NCI-H774 (cell line): ENCODE data around the gene RIN2.

Experiments
- DNase-seq: peaks from one replicate; lab custom pipeline; 2025; lab: John Stamatoyannopoulos, UW

RIN2 gene

DNA sequence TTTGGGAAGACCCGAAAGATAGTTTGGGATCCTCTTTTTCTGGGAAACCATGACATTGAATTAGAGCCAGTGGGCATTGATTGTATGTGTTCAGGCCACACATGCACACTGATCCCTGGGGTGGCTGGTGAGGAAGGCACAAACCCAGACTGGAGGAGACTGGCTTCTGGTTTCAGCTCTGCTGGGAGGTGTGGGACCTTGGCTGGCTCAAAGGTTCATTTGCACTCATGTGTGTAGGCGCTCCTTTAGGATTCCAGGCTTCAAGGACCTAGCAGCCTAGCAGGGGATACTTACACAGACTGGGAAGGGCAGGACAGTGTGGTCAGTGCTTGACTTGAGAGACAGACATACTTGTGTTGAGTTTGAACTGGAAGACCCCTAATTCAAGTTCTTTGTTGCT, 7.2 kb downstream of the RIN2 start:
- DNase-seq, result no peak

DNA sequence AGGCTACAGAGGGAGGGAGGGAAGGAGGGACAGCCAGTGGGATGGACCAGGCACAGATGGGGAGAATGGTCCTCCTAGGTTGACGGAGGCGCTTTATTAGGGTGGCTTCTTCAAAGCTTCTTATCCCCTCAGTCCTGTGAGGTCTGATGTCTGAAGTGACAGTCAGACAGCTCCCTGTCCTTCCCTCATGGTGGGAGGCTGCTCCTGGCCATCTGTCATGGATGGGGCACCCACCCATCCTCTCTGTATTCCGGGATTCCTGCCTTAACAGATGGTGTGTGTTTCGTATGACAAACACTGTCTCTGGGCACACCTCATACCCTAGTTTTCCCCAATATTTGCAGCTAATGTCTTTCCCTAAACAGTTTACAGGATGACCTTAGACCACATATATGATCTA, 7.9 kb downstream of the RIN2 start:
- DNase-seq, result no peak

DNA sequence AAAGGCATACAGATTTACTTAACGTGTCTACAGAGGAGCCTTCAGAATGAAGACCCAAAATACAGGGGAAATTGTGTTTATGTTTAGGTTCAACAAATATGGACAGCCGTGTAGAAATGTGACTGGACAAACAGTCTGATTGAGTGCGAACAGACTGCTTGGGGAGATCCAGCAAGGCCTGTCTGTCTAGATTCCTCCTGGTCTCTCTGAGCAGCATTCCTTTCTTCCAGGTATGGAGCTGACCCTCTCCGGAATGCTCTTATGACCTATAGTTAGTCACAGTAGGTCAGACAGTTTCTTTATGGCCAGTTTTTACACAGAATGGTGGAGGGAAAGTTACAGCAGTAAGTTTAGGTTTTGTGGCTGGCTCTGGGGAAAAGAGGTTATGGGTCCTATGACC, 9.0 kb downstream of the RIN2 start:
- no peak for DNase-seq

DNA sequence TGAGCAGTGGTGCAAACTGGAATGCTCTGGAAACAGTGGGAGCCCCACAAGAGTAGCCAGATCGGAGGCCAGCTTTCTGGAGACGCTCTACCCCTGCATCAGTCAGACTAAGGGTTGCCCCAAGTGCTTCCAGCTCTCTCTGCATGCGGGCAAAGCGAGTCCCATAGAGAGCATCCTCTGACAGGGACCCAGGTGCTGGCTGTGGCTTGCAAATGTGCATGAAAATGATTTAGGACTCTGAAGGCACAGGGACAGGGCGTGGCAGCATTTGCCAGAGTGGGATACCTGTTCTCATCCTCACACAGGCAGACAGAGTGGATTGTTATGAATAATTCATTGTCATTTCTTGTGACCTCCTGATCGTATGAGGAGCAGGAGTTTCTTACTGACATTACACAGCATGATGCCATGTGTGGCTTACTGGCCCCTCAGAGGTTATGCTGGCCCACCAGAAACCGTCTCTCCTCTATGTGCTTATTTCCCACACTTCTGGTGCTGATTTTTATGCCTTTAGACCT, 10.3 kb downstream of the RIN2 start:
- DNase-seq, result no peak

DNA sequence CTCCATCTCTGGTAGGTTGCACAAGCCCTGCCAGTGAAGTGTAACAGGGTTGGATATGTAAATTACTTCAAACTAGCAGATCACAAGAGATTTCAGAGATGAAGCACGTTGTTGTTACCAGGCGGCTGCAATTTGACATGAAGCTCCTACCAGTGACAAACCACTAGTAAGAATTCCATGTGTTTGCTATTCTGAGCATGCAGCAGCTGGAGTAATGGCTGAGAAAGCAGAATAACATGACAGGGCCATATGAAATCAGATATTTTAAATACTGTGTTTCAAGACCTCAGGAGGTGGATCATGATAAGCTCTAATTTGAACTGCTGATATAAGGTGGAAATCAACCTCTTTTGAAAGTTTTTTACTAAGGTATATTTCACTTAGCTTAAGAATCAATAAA, 11.4 kb downstream of the RIN2 start:
- DNase-seq, result no peak

DNA sequence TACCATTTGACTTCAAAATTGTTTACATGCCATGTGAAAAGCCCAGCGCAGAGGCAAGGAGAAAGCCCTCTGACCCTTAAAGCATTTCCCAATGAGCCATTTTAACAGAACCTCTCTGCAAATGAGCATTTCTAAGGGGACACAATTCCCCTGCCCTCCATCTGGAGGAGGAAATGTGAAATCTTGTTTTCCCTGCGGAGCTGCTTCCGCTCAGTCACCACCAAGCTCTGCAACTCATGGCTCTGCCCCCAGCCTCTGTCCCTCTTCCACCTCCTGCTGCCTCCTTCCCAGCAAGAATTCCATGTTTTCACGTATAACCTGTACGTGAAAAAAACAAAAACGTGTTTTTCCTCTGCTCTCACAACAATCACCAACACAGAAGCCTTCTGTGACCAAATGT, 12.3 kb downstream of the RIN2 start:
- DNase-seq, result no peak

DNA sequence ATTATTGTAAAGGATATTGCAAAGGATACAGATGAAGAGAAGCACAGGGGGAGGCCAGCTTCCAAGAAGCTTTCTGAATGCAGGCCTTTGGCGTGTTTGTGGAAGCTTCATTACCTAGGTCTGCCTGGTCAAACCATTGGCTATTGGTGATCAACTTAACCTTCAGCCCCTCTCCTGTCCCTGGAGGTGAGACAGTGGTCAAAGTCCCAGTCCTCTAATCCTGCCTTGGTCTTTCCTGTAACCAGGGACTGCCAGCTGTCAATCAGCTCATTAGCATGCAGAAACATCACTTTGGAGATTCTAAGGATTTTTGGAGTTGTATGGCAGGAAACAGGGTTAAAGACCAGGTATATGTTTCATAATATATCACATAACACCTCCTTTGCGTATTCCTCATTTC, 13.0 kb downstream of the RIN2 start:
- no peak for DNase-seq

DNA sequence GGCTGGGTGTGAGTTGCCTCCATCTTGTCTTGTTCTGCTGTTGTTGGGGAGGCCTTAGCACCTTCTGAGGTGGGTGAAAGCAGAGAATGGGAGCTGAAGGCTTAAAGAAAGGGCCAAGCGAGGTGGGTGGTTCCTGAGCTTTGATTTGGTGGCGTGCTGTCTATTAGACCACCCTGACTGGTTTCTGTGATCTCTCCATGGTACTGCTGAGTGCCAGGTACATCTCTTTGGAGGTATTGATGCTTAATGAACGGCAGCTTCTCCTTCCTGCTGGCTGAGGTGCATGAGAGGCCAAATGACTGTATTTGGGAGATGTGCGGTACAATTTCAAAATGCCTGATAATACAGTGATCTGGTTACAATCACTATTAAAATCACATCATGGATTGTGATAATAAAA, 15.4 kb downstream of the RIN2 start:
- no peak for DNase-seq

DNA sequence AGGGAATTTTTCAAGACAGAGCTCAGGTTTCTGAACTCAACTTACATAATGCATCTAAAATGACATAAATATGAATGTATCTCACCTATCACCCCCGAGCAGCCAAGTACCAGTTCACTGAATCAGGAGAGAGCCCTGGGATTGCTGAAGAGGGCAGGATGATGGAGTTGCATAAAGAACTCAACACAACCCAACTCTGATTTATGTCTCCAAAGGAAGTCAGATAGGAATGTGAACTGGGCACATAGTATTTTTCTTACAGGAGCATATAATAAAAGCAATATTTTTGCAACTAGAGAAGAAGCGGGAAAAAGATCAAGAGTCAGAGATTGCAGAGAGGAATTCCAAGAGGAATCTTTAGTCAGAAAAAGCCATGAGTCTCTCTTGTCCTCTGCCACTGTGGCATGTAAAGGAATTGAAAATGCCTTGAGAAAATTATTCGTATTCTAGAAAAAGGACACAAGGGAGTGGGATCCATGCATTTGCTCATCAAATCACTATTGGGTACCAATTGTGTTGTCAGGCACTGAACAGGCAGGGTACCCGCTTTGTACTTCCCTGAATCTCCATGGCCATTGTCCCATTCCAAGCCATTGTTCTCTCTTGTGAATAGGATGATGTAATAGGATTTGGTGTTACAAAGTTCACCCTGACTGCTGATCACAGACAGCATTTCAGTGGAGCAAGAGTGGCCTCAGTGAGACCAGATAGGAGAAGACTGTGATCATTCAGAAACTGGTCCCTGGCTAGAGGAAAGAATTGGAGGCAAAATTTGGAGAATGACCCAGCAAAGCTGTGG, 16.3 kb downstream of the RIN2 start:
- no peak for DNase-seq

DNA sequence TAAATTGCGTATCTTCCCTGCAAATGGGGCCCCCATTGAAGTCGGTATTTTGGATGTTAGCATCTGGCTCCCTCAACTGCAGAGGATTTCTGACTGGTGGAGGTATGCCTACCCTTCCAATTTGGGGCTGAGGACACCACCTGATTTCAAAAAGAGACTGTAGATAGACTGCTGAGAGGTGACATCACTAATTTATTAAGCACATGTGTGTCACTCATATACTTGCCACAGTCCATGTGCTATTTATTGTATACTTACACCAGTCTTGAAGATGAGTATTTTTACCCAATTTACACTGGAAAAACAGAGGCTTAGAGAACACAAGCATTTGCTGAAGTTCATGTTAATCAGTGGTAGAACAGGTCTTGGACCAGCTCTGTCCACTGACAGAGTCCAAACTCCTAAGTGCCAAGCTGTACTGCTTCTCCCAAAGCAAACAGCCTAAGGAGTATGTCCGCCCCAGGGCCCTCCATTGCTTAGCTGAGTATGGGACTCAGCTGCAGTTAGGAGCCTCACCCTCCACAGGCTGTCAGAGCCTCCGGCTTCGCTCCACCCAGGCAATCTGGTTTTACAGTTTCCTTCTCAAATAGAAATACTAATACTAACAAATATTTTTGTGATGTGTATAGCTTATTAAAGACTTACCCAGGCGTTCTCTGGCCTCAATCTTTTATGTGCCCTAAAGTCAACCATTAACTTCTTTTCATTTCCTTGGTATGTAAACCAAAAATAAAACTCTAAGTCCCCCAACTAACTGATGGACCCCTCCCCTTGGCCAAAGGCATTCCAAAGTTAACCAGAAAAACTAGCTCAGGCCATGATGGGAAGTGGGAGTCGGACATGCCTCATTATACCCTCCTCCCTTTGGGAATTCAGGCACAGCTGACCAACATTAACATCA, 17.5 kb downstream of the RIN2 start:
- DNase-seq, result no peak

DNA sequence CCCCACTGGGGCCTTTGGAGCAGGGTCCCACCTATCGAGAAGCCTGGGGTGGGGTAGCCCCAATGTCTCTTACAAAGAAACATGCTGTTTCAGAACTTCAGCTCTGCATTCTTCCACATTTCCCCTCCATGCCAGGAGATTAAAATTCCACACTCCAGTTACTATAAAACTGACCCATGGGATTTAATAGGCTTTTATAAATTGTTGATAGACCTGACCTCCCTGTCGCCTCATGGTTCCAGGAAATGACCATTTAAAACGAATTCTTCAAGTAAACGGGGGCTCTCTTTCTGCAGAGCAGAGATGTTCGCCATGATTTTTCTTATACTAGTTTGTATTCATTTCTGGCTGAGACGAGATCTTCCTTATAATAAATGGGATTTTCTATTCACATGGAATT, 19.3 kb downstream of the RIN2 start:
- no peak for DNase-seq

DNA sequence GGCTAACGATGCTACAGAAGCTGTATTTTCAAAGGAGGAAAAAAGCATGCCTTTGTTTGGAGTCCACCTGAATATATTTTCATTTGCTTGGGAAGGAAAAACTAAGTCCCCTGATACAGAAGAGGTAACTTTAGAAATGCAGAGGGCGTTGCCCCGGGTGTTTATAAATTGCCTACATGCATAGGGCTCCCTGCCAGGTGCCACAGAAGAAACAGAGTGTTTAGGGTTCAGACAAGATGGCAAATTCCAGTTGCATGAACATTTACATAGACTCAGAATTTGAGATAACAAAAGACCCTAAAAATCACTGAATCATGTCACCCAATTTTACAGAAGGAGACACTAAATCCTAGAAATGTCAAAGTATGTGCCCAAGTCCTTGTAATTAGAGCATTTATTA, 19.9 kb downstream of the RIN2 start:
- no peak for DNase-seq

DNA sequence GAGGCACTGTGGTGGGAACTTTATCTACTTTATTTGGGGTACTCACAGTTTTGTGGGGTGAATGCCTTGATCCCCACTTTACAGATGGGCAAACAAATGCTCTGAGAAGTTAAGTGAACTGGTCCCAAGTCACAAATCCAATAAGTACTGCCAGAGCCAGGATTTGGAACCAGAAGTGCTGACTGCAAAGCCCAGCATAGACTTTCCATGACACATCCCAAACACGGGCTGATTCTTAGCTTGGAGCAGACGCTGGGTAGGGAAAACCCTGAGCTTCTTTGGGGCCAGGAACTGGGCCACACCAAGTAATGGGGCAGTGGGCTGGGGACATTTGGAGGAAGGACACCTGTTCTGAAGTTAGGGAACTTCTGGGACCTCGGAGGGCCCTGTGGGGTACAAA, 20.3 kb downstream of the RIN2 start:
- no peak for DNase-seq

DNA sequence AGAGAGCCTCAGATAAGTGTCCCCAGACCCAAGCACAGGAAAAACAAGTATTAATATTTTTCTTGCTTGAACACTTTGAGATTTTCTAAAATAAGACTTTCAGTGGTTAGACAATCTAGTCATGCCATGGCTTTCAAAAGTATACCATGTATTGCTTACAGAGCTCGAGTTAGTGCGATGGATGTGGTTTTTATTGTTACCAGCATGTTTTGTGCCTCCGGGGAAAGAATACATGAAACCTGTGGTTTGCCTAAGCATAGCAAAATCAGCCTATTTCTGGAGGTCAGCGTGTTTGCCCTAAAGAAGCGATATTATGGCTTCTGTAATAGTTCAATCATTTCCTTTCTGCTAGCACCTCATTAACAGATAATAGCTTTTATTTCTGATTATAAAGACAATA, 21.6 kb downstream of the RIN2 start:
- no peak for DNase-seq

DNA sequence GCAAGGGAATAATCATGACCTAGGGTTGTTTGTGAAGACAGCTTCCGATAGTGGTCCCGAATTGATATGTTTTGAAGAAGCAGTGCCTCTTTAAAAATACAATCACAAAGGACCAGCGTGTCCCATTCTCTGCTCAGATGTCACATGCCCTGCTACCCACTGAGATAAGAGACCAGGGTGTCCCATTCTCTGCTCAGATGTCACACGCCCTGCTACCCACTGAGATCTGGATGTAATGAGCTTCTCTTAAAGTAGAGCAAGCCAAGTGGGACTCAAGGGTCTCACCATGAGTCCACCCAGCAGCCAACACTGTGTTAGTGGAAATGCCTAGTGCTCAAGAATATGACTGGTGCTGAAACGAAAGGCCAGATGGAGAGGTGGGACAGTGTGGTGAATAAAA, 22.2 kb downstream of the RIN2 start:
- no peak for DNase-seq

DNA sequence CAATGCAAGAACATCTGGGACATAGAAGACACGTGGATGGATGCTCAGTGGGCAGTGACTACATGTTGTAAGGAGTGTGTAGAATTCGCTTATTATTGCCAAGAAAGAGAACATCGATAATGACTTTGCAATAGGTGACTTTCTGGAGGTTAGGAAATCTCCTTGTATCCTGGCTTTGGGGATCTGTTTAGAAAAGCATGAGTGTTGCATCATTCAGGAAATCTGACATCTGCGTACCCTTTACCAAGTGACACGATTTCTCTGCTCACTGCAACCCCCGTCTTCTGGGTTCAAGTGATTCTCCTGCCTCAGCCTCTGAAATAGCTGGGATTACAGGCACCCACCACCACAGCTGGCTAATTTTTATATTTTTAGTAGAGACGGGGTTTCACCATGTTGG, 23.2 kb downstream of the RIN2 start:
- DNase-seq, result no peak

DNA sequence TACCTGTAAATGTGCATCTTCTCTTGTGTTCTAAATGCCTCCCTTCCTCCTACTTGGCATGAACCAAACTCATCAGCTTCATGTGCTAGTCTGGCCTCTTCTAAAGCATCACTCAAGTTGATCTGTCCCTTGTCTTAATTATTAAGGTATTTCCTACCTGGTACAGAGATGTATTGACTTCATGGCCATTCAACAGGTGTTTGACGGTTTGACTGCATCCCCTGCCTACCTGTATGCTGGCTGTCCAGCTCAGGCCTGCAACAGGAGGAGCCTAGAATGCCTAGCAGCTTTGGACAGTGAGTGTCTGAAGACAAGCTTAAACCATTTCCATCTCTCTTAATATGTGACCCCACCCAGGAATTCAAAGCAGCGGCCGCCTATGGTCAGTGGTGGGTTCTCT, 24.6 kb downstream of the RIN2 start:
- no peak for DNase-seq

DNA sequence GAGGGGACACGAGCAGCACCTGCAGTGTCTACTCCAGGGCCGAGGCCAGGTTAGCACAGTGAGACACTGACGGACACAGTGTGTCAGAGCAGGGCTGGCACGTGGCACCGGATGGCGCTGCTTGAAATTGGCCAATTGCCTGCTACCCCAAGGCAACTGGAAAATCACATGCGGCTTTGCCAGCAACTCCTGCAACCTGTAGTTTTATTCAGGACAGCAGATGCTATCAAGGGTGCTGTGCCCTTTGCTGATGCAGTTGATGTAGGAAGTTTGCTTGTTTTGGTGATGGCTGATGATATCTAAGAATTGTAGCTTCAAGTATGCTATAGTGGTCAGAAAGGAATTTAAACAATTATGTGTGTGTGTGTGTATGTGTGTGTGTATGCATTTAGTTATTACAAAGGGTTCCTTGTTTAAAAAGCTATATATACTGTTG, 25.9 kb downstream of the RIN2 start:
- no peak for DNase-seq

DNA sequence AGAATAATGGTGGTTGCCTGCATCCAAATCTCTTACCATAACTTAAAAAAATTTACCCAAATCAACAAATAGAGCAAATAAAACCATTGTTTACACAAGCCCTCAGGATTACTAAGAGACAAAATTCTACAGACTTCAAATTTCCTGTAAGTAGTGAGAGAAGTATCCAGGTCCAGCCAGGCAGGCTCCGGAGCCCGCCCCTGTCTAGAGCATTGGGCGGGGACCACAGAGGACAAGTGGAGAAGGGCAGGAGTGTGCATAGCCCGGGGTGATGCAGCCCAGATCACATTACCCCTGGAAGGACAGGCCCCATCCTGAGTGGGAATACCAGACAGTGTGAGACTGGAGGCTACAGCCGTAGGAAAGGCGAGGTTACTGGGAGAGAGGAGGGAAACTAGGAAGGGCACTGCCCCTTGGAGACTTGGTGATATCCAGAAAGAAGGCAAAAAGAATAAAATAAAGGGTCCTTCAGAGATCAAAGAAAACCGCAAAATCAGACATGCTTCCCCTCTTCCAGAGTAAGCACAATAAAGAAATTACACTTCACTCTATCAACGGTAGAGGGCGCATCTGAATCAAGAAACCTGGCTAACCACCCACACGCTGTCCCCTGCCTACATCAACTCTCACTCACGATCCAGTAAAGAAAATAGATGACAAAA, 26.6 kb downstream of the RIN2 start:
- peak; percentile 61 for DNase-seq

DNA sequence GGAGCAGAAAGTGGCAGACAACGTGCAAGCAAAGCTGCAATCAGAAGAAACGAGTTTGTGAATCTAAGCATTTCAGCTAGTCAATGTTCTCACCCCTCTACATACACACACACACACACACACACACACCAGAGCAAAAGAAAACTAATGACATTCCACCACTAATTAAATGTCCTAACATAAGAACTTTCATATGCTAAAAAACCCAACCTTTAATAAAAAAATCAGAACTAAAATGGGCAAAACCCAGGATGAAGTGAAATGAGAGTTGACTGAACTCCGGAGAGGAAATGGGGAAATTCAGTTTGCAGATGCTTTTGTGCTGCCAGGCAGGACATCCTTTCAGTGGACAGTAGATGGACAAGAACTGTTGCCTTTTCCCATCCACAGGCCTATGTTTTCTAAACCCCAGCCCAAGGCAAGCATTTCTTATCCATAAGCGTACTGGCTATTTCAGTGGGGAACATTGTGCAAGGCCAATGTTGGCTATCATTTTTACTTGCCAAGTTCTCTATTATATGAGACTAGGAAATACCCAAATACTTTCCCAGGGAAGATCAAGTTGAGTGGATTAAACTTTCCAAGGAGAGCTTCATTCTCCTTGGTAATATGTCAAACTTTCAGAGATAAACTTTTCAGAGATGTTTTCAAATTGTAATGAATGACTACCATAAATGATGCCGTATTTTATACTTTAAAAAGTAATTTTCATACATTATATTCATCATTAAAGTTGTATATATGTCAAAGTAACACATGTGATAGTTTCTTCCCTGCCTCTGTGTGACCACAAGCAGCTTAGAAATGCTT, 27.3 kb downstream of the RIN2 start:
- no peak for DNase-seq

DNA sequence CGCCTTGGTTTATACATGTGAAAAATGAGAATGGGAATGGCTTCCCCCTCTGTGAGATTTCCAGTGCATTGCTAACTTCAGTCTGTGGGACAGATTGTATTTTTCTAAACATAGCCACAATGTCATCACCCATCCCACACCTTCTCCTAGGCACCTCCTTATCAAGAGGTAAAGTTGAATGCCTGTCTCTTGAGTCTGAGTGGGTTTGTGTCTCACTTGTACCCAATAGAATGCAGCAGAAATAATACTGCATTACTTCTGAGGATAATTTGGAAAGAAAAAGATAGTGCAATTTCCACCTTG, 27.9 kb downstream of the RIN2 start:
- no peak for DNase-seq

DNA sequence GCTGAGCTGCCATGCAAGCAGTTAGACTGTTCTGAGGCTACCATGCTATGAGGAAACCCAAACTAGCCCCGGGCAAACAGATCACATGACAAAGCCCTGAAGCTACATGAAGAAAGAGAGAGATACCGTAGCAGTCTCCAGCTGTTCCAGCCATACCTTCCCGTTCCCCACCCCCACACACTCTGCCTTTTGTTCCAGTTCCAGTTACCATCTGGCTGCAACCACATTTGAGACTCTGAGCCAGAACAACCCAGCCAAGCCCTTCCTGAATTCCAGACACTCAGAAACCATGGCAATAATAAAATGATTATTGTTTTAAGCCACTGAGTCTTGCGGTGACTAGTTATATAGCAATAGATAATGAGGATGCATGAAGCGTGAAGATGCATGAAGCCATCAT, 28.3 kb downstream of the RIN2 start:
- no peak for DNase-seq
